ENCODE results near the gene C11orf97.

GRCh38 chr11:94533696-94534630 is 21.7 kb downstream of the C11orf97 start:
- TF ChIP-seq WT1 (tag by site-specific recombination; IDR thresholded peaks at IDR 0.05) (no peak), CTCF (tag by site-specific recombination; IDR thresholded peaks at IDR 0.05) (no peak), ZSCAN5A (tag by site-specific recombination; IDR thresholded peaks at IDR 0.05) (no peak), SCRT1 (tag by site-specific recombination; IDR thresholded peaks at IDR 0.05; ENCODE audit: borderline replicate concordance) (no peak)
